H1 (cell line): ENCODE measurements around the gene MEF2B. TPM values are rescaled to one million over a fixed set of nuclear protein-coding genes. Genes with fewer than 3 reads are reported as not detected.

Experiments
- CTCF ChIA-PET: fragments of 300-600 bp; sonication (Branson Sonifier 250); formaldehyde crosslinking; loops from one replicate; lab custom pipeline; 2021; ENCODE audit not compliant: partially characterized antibody; lab: Charles Lee
- POLR2A ChIA-PET: fragments of 300-600 bp; sonication (Branson Sonifier 250); formaldehyde crosslinking; loops from one replicate; lab custom pipeline; 2021; ENCODE audit warnings: inconsistent platforms; ENCODE audit not compliant: partially characterized antibody; lab: Charles Lee
- DNase-seq, 2 experiments: peaks; one replicate each; pipeline versions ENCODE4 v3.0.0 to v3.0.0-alpha.2; 2010 to 2022; ENCODE audit warnings: low spot score in 2 of 2, low read depth in 1 of 2, mixed read lengths in 1 of 2
- FAIRE-seq: peaks from 2 replicates; lab custom pipeline; 2011; peaks lifted over from hg19 to GRCh38; lab: Jason Lieb, UNC
- H2AFZ ChIP-seq: 2 replicates; pipeline ENCODE4 v1.8.1; 2012; ENCODE audit warnings: low read length, inconsistent platforms
- H2AK5ac ChIP-seq: 2 replicates; pipeline ENCODE4 v1.6.1; 2013; ENCODE audit warnings: low read depth, low read length
- H2BK120ac ChIP-seq: replicated peaks from 2 replicates; pipeline ENCODE3; 2013; ENCODE audit warnings: low read depth, low read length, inconsistent platforms
- H2BK12ac ChIP-seq: 2 replicates; pipeline ENCODE4 v1.6.1; 2013; ENCODE audit warnings: low read depth, low read length
- H2BK15ac ChIP-seq: 2 replicates; pipeline ENCODE4 v1.6.1; 2013; ENCODE audit warnings: low read length
- H2BK20ac ChIP-seq: 2 replicates; pipeline ENCODE4 v1.6.1; 2013; ENCODE audit warnings: low read length
- H2BK5ac ChIP-seq: 2 replicates; pipeline ENCODE4 v1.6.1; 2013; ENCODE audit warnings: low read depth, low read length
- H3K14ac ChIP-seq: 2 replicates; pipeline ENCODE4 v1.6.1; 2013; ENCODE audit warnings: inconsistent platforms; ENCODE audit not compliant: insufficient read length
- H3K18ac ChIP-seq: 2 replicates; pipeline ENCODE4 v1.6.1; 2013; ENCODE audit warnings: low read length; ENCODE audit errors: extremely low read depth
- H3K23ac ChIP-seq: 2 replicates; pipeline ENCODE4 v1.6.1; 2013; ENCODE audit warnings: inconsistent platforms; ENCODE audit not compliant: insufficient read length
- H3K23me2 ChIP-seq: 2 replicates; pipeline ENCODE4 v1.6.1; 2013; ENCODE audit warnings: low read depth, low read length
- H3K27ac ChIP-seq: 2 replicates; pipeline ENCODE4 v1.6.1; 2011; ENCODE audit warnings: low read depth, low read length, inconsistent platforms
- H3K27me3 ChIP-seq, 4 experiments: replicated peaks in 1 of 4; 1 replicate in 1 of 4; 2 replicates in 3 of 4; pipeline versions ENCODE4 v1.6.1 to v1.8.1; 2011 to 2013; ENCODE audit warnings: low read length in 3 of 4, mild to moderate bottlenecking in 3 of 4, inconsistent platforms in 2 of 4, mixed read lengths in 2 of 4, moderate library complexity in 1 of 4; ENCODE audit not compliant: control insufficient read depth in 3 of 4, insufficient read depth in 3 of 4; ENCODE audit errors: extremely low read depth in 1 of 4
- H3K36me3 ChIP-seq, 4 experiments: 2 replicates each; pipeline versions ENCODE4 v1.6.1 to v1.8.1; 2011 to 2013; ENCODE audit warnings: mild to moderate bottlenecking in 4 of 4, low read length in 3 of 4, moderate library complexity in 2 of 4, control low read depth in 1 of 4, inconsistent platforms in 1 of 4; ENCODE audit not compliant: insufficient read depth in 4 of 4, control insufficient read depth in 2 of 4
- H3K4ac ChIP-seq: replicated peaks from 2 replicates; pipeline ENCODE3; 2013; ENCODE audit warnings: low read length, low read depth, mixed read lengths, inconsistent platforms; ENCODE audit not compliant: insufficient read length
- H3K4me1 ChIP-seq, 4 experiments: replicated peaks in 1 of 4; 1 replicate in 1 of 4; 2 replicates in 3 of 4; pipeline versions ENCODE4 v1.6.1 to v1.8.1; 2011 to 2013; ENCODE audit warnings: low read length in 3 of 4, inconsistent platforms in 2 of 4, mixed read lengths in 1 of 4; ENCODE audit not compliant: insufficient read depth in 4 of 4, control insufficient read depth in 3 of 4
- H3K4me2 ChIP-seq, 2 experiments: 2 replicates each; pipeline versions ENCODE4 v1.6.1 to v1.8.1; 2011 to 2013; ENCODE audit warnings: low read depth in 2 of 2, low read length in 2 of 2, control low read depth in 1 of 2, inconsistent platforms in 1 of 2, mild to moderate bottlenecking in 1 of 2; ENCODE audit not compliant: insufficient read depth in 1 of 2
- H3K4me3 ChIP-seq, 4 experiments: fragments of 200-600, 300-600 bp in 1 of 4; sonication (generic), shearing (Covaris generic), sonication (Bioruptor Twin) in 1 of 4; 2 replicates each; pipeline versions ENCODE4 v1.5.1 to v1.8.1; 2011 to 2016; ENCODE audit warnings: low read length in 4 of 4, low read depth in 3 of 4, control low read depth in 2 of 4, inconsistent platforms in 2 of 4, mild to moderate bottlenecking in 2 of 4, mixed read lengths in 1 of 4, moderate library complexity in 1 of 4; ENCODE audit not compliant: insufficient read depth in 2 of 4; ENCODE audit errors: extremely low read depth in 1 of 4
- H3K56ac ChIP-seq: replicated peaks from 2 replicates; pipeline ENCODE3; 2013; ENCODE audit warnings: low read depth, mild to moderate bottlenecking, mixed read lengths, low read length, inconsistent platforms; ENCODE audit not compliant: insufficient read length
- H3K79me1 ChIP-seq: 2 replicates; pipeline ENCODE4 v1.6.1; 2013; ENCODE audit warnings: low read depth, low read length, control low read depth
- H3K79me2 ChIP-seq, 2 experiments: 2 replicates each; pipeline versions ENCODE4 v1.6.1 to v1.8.1; 2012 to 2013; ENCODE audit warnings: low read length in 2 of 2, mild to moderate bottlenecking in 2 of 2, inconsistent platforms in 1 of 2; ENCODE audit not compliant: insufficient read depth in 2 of 2, control insufficient read depth in 1 of 2
- H3K9ac ChIP-seq, 4 experiments: replicated peaks in 1 of 4; 1 replicate in 1 of 4; 2 replicates in 3 of 4; pipeline versions ENCODE4 v1.6.1 to v1.8.1; 2011 to 2013; ENCODE audit warnings: low read depth in 3 of 4, low read length in 3 of 4, control low read depth in 2 of 4, mild to moderate bottlenecking in 2 of 4, moderate library complexity in 2 of 4, inconsistent platforms in 1 of 4; ENCODE audit errors: extremely low read depth in 1 of 4
- H3K9me3 ChIP-seq, 2 experiments: 2 replicates each; pipeline versions ENCODE4 v1.6.1 to v1.8.1; 2012 to 2013; ENCODE audit warnings: mild to moderate bottlenecking in 2 of 2, moderate library complexity in 2 of 2, control low read depth in 1 of 2, inconsistent platforms in 1 of 2, low read depth in 1 of 2, low read length in 1 of 2, mixed read lengths in 1 of 2; ENCODE audit not compliant: insufficient read depth in 2 of 2
- H4K20me1 ChIP-seq, 2 experiments: replicated peaks in 1 of 2; 2 replicates each; pipeline versions ENCODE3 to v1.8.1; 2011 to 2013; ENCODE audit warnings: inconsistent platforms in 2 of 2, low read length in 2 of 2, mild to moderate bottlenecking in 1 of 2; ENCODE audit not compliant: insufficient read depth in 2 of 2, control insufficient read depth in 1 of 2
- H4K5ac ChIP-seq: 2 replicates; pipeline ENCODE4 v1.6.1; 2013; ENCODE audit warnings: low read length, low read depth, mixed read lengths, inconsistent platforms; ENCODE audit not compliant: insufficient read length
- H4K8ac ChIP-seq: 2 replicates; pipeline ENCODE4 v1.8.0; 2013; ENCODE audit warnings: mild to moderate bottlenecking, moderate library complexity, low read length, inconsistent platforms; ENCODE audit not compliant: insufficient read depth; ENCODE audit errors: extremely low read depth
- H4K91ac ChIP-seq: replicated peaks from 2 replicates; pipeline ENCODE3; 2013; ENCODE audit warnings: low read length, mixed read lengths, inconsistent platforms; ENCODE audit not compliant: insufficient read length
- CREB1 ChIP-seq: IDR thresholded peaks from 2 replicates; pipeline ENCODE4 v1.6.1; 2012; ENCODE audit warnings: inconsistent platforms
- CTCF ChIP-seq, 3 experiments: IDR thresholded peaks; 1 replicate in 2 of 3; 2 replicates in 1 of 3; pipeline versions ENCODE4 v1.5.1 to v1.6.1; 2011; ENCODE audit warnings: low read length in 3 of 3, mild to moderate bottlenecking in 3 of 3, inconsistent platforms in 2 of 3, low read depth in 1 of 3, moderate library complexity in 1 of 3; ENCODE audit not compliant: insufficient read depth in 1 of 3; ENCODE audit errors: control extremely low read depth in 1 of 3
- MAX ChIP-seq: IDR thresholded peaks from 2 replicates; pipeline ENCODE4 v1.6.1; 2012; ENCODE audit warnings: inconsistent platforms
- RAD21 ChIP-seq, 2 experiments: IDR thresholded peaks in 1 of 2; conservative IDR thresholded peaks in 1 of 2; 2 replicates each; pipeline ENCODE4 v1.6.1; 2011; ENCODE audit warnings: low read depth in 2 of 2, low read length in 2 of 2, improper control_type of control experiment in 1 of 2, inconsistent platforms in 1 of 2, mild to moderate bottlenecking in 1 of 2, moderate library complexity in 1 of 2
- SIN3A ChIP-seq, 2 experiments: IDR thresholded peaks in 1 of 2; conservative IDR thresholded peaks in 1 of 2; 2 replicates each; pipeline ENCODE4 v1.6.1; 2011 to 2012; ENCODE audit warnings: low read length in 2 of 2, improper control_type of control experiment in 1 of 2, low read depth in 1 of 2, mild to moderate bottlenecking in 1 of 2
- TCF12 ChIP-seq: IDR thresholded peaks from 2 replicates; pipeline ENCODE4 v1.6.1; 2011; ENCODE audit warnings: low read depth, mild to moderate bottlenecking, low read length
- WGBS, 2 experiments: shearing (Covaris generic) in 1 of 2; methylation state at CpG; one replicate each; pipeline versions ENCODE4 v1.1.6 to v1.1.7; 2013 to 2015; ENCODE audit warnings: low lambda C conversion rate in 2 of 2, mixed read lengths in 2 of 2, inconsistent platforms in 1 of 2, low coverage in 1 of 2, missing lambda C conversion rate in 1 of 2; ENCODE audit not compliant: insufficient replicate concordance in 2 of 2, insufficient coverage in 1 of 2, insufficient read length in 1 of 2; ENCODE audit errors: extremely low coverage in 1 of 2, missing lambda C conversion rate in 1 of 2; 5-methylcytosine and 5-hydroxymethylcytosine counted together
- polyA plus RNA-seq, 7 experiments: library from polyadenylated mRNA; depleted of rRNA in 3 of 7; stranded (reverse) in 5 of 7; unstranded in 2 of 7; fragments of >200 nt in 5 of 7; fragments of 200-250 nt in 2 of 7; gene quantifications; 1 replicate in 5 of 7; 2 replicates in 1 of 7; 4 replicates in 1 of 7; pipeline versions ENCODE4 v1.2.1 to v1.2.3, GENCODE V29; 2011 to 2013; ENCODE audit warnings: missing spikeins in 2 of 7, mixed read lengths in 2 of 7
- total RNA-seq: library from RNA; stranded (reverse); fragmentation: NEBNext Ultra II Directional; extraction: Animal tissue kit (Norgen Biotek cat#: 25700); gene quantifications from 2 replicates; pipeline ENCODE4 v1.2.1, GENCODE V29; 2021

The MEF2B gene
- total and polyA plus RNA-seq, 2 of the 8 experiments (the other 6 are each of a cell fraction or from before 2014, with no cell fraction given): 2.8 to 3.7 TPM

GRCh38 chr19:19185853-19186740 is 16.0 kb upstream of the MEF2B start:
- no peak overlapping the region for H4K5ac ChIP-seq
- peaks cover 0 to 10% of the 10 kb centered on the region in 2 experiments; a peak in 2 of 4 replicates for H3K79me2 ChIP-seq
- POLR2A ChIA-PET: interaction anchor here (0.7 to 1.6 kb wide), 7 partner anchors 12 to 157 kb away, joined by 3 to 5 read pairs (median 3); partner anchors contain the start of gene TM6SF2
- H2AFZ ChIP-seq: no peak overlapping the region
- FAIRE-seq (peak; percentile 42), DNase-seq (peak; percentile 61 to 92)
- H4K20me1 ChIP-seq: peaks cover 2 to 10% of the 10 kb centered on the region in 2 experiments
- no peak overlapping the region; the same call in 1 of the 2 replicates for H3K18ac ChIP-seq
- no peaks in the 10 kb centered on the region for H3K27me3 ChIP-seq
- peaks cover 0 to 3% (median 1%) of the 10 kb centered on the region in 4 experiments; a peak in 4 of 7 replicates for H3K4me1 ChIP-seq
- no peak overlapping the region for H3K14ac ChIP-seq
- no peak overlapping the region for H3K27ac ChIP-seq
- no peak overlapping the region for H3K23ac ChIP-seq
- H3K9ac ChIP-seq: no peak overlapping the region; a peak in 1 of 7 replicates
- CTCF ChIA-PET: interaction anchor here (0.6 to 5.2 kb wide), 13 partner anchors 11 to 129 kb away, joined by 3 to 24 read pairs (median 3); no protein-coding TSS in a partner anchor
- peaks cover 4% of the 10 kb centered on the region for H3K79me1 ChIP-seq
- no peak overlapping the region for H2BK15ac ChIP-seq
- H3K56ac ChIP-seq: no peak overlapping the region
- H3K23me2 ChIP-seq: no peaks in the 10 kb centered on the region; the same call in 1 of the 2 replicates
- H3K36me3 ChIP-seq: peaks cover 2 to 6% (median 4%) of the 10 kb centered on the region in 4 experiments; a peak in 6 of 8 replicates
- no peak overlapping the region; the same call in 1 of the 2 replicates for H2BK5ac ChIP-seq
- no peak overlapping the region for H3K4me2 ChIP-seq
- H2BK12ac ChIP-seq: no peak overlapping the region
- no peak overlapping the region for H3K4me3 ChIP-seq
- WGBS, 2 experiments: 56% methylated on average over 9 of the region's 9 CpGs; no CpG with 5 or more reads in 1 of the 2 experiments
- no peaks in the 10 kb centered on the region for H3K9me3 ChIP-seq
- H3K4ac ChIP-seq: no peak overlapping the region
- H2AK5ac ChIP-seq: no peak overlapping the region
- H2BK120ac ChIP-seq: no peak overlapping the region
- no peak overlapping the region for H2BK20ac ChIP-seq
- H4K91ac ChIP-seq: no peak overlapping the region
- H4K8ac ChIP-seq: no peak overlapping the region
- peak; percentile 71; the same call in 1 of the 2 replicates for TF ChIP-seq TCF12
- peak; percentile 44; the same call in 1 of the 2 replicates for TF ChIP-seq MAX
- peak; percentile 97 to 98 (median 98) for TF ChIP-seq CTCF (IDR thresholded peaks at IDR 0.05; ENCODE audit: control extremely low read depth in 1 of 3, insufficient read depth in 1 of 3, low read depth in 1 of 3, low read length in 3 of 3)
- TF ChIP-seq SIN3A (conservative IDR thresholded peaks at IDR 0.05 in 1 of 2, IDR thresholded peaks at IDR 0.05 in 1 of 2; ENCODE audit: low read depth in 1 of 2, low read length in 2 of 2): peak in 1 of 2 experiments; percentile 73; a peak in 1 of 4 replicates
- TF ChIP-seq RAD21 (IDR thresholded peaks at IDR 0.05 in 1 of 2, conservative IDR thresholded peaks at IDR 0.05 in 1 of 2; ENCODE audit: low read depth in 2 of 2, low read length in 2 of 2): peak; percentile 76 to 83
- TF ChIP-seq CREB1: peak; percentile 35; the same call in 1 of the 2 replicates
